ENCODE measurements around the gene SPPL2B.

DNA sequence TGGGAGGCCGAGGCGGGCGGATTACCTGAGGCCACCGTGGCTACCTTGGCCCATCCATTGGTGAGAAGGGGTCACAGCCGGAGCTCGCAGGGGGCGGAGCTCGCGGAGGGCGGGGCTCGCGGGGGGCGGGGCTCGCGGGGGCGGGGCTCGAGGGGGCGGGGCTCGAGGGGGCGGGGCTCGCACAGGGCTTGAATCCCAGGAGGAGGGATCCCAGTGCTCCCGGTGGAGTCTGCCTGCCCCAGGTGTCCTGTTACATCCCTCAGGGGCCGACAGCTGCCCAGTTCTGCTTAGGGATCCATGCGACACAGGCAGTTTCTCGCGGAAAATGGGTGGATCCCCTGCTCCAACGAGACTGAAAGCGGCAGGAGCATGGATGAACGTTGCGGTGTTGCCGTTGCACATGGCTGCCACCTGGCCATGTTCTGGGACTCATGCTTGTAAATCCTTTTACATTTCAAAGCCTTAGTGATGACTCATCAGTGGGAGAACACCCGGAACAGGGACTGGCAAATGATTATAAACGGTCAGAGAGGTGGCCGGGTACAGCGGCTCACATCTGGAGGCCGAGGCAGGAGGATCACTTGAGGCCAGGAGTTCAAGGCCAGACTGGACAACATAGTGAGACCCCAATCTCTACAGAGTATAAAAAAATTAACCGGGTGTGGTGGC lies 56.7 kb downstream of the SPPL2B start:
- TF ChIP-seq CTCF (IDR thresholded peaks at IDR 0.05) (no peak), POLR2A (IDR thresholded peaks at IDR 0.05) (no peak), POLR2AphosphoS5 (IDR thresholded peaks at IDR 0.05) (no peak)

Measured in suprapubic skin (tissue), 4 donors.